Panc1 (cell line): ENCODE measurements around the gene ADNP.

Experiments used
- POLR2AphosphoS5 ChIP-seq: IDR thresholded peaks from 2 replicates; pipeline ENCODE4 v1.6.1; 2012; ENCODE audit warnings: mild to moderate bottlenecking, low read depth, low read length, moderate library complexity
- SIN3A ChIP-seq: IDR thresholded peaks from 2 replicates; pipeline ENCODE4 v1.6.1; 2012; ENCODE audit warnings: low read depth, mild to moderate bottlenecking, low read length, moderate library complexity, borderline replicate concordance; ENCODE audit not compliant: insufficient read depth
- TCF7L2 ChIP-seq: IDR thresholded peaks from 2 replicates; pipeline ENCODE4 v1.6.1; 2011; ENCODE audit warnings: mild to moderate bottlenecking, low read depth, low read length, inconsistent platforms
- TF ChIP-seq, protein P1 (sequence below): fragments of 450-650 bp; IDR thresholded peaks from 2 replicates; pipeline ENCODE4 v1.5.1; 2017; ENCODE audit warnings: mild to moderate bottlenecking
- TF ChIP-seq, protein P2 (sequence below), 2 experiments: IDR thresholded peaks; 2 replicates each; pipeline ENCODE4 v1.6.1; 2011 to 2012; ENCODE audit warnings: low read depth in 2 of 2, control low read depth in 1 of 2, low read length in 1 of 2, mild to moderate bottlenecking in 1 of 2, moderate library complexity in 1 of 2; ENCODE audit not compliant: insufficient read depth in 1 of 2

DNA sequence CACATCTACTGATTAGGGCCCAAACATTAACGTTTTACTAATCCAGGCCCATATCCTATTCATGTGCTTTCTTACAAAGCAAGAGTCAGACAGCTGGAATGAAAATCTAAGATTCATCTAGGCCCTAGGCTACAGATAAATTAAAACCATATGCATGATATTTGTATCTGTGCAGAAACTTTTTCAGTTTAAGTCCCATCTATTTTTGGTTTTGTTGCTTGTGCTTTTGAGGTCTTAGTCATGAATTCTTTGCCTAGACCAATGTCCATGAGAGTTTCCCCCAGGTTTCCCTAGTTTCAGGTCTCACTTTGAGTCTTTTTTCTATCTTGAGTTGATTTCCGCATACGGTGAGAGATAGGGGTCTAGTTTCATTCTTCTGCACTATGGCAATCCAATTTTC, 20.2 kb downstream of the ADNP start:
- no peak for TF ChIP-seq POLR2AphosphoS5
- TF ChIP-seq, protein P1, sequence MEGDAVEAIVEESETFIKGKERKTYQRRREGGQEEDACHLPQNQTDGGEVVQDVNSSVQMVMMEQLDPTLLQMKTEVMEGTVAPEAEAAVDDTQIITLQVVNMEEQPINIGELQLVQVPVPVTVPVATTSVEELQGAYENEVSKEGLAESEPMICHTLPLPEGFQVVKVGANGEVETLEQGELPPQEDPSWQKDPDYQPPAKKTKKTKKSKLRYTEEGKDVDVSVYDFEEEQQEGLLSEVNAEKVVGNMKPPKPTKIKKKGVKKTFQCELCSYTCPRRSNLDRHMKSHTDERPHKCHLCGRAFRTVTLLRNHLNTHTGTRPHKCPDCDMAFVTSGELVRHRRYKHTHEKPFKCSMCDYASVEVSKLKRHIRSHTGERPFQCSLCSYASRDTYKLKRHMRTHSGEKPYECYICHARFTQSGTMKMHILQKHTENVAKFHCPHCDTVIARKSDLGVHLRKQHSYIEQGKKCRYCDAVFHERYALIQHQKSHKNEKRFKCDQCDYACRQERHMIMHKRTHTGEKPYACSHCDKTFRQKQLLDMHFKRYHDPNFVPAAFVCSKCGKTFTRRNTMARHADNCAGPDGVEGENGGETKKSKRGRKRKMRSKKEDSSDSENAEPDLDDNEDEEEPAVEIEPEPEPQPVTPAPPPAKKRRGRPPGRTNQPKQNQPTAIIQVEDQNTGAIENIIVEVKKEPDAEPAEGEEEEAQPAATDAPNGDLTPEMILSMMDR, result no peak
- no peak for TF ChIP-seq TCF7L2
- TF ChIP-seq, protein P2, sequence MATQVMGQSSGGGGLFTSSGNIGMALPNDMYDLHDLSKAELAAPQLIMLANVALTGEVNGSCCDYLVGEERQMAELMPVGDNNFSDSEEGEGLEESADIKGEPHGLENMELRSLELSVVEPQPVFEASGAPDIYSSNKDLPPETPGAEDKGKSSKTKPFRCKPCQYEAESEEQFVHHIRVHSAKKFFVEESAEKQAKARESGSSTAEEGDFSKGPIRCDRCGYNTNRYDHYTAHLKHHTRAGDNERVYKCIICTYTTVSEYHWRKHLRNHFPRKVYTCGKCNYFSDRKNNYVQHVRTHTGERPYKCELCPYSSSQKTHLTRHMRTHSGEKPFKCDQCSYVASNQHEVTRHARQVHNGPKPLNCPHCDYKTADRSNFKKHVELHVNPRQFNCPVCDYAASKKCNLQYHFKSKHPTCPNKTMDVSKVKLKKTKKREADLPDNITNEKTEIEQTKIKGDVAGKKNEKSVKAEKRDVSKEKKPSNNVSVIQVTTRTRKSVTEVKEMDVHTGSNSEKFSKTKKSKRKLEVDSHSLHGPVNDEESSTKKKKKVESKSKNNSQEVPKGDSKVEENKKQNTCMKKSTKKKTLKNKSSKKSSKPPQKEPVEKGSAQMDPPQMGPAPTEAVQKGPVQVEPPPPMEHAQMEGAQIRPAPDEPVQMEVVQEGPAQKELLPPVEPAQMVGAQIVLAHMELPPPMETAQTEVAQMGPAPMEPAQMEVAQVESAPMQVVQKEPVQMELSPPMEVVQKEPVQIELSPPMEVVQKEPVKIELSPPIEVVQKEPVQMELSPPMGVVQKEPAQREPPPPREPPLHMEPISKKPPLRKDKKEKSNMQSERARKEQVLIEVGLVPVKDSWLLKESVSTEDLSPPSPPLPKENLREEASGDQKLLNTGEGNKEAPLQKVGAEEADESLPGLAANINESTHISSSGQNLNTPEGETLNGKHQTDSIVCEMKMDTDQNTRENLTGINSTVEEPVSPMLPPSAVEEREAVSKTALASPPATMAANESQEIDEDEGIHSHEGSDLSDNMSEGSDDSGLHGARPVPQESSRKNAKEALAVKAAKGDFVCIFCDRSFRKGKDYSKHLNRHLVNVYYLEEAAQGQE (IDR thresholded peaks at IDR 0.05; ENCODE audit: insufficient read depth in 1 of 2, low read depth in 2 of 2, low read length in 1 of 2), result no peak
- TF ChIP-seq SIN3A, result no peak
